Mucosa of stomach (tissue), 1 donor: ENCODE results near the gene EYS.
"Not testable (repeated sequence)": the region's sequence is repeated elsewhere in the genome, so short reads cannot be mapped to it uniquely, and the experiment has no call there.

ENCODE experiments used
- H3K27me3 ChIP-seq: one replicate; pipeline ENCODE4 v1.7.0; 2013; ENCODE audit warnings: mild to moderate bottlenecking, low read length; ENCODE audit not compliant: control insufficient read depth, insufficient read depth
- H3K36me3 ChIP-seq: one replicate; pipeline ENCODE4 v1.7.0; 2013; ENCODE audit warnings: low read length; ENCODE audit not compliant: control insufficient read depth, insufficient read depth
- H3K4me1 ChIP-seq: one replicate; pipeline ENCODE4 v1.7.0; 2013; ENCODE audit warnings: mild to moderate bottlenecking, low read length; ENCODE audit not compliant: control insufficient read depth, insufficient read depth
- H3K4me3 ChIP-seq: one replicate; pipeline ENCODE4 v1.7.0; 2013; ENCODE audit warnings: low read length
- H3K9ac ChIP-seq: one replicate; pipeline ENCODE4 v1.7.0; 2013; ENCODE audit warnings: mild to moderate bottlenecking, low read length, moderate library complexity
- H3K9me3 ChIP-seq: one replicate; pipeline ENCODE4 v1.7.0; 2013; ENCODE audit warnings: mild to moderate bottlenecking, low read length, moderate library complexity; ENCODE audit not compliant: control insufficient read depth
- donor health status: Pancreatic carcinoma.

EYS gene

DNA sequence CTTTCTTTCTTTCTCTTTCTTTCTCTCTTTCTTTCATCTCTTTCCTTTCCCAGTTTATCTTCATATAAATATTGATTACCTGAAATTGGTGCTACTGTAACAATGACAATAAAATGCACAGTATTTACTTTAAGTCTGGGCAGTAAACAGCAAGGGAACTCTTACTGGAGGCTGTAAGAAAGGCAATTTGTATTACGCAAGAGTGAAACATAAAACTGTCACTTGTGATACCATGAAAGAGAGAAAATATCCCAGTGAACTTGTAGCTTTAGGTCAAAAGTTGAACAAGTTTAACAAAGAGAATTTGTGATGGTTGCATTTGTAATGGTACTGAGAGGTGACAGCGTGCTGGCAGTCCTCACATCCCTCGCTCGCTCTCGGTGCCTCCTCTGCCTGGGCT, 80.0 kb downstream of the EYS start:
- Histone ChIP-seq H3K9ac (no peak overlapping the region), H3K27me3 (no peaks in the 10 kb centered on the region), H3K4me3 (no peak overlapping the region)

DNA sequence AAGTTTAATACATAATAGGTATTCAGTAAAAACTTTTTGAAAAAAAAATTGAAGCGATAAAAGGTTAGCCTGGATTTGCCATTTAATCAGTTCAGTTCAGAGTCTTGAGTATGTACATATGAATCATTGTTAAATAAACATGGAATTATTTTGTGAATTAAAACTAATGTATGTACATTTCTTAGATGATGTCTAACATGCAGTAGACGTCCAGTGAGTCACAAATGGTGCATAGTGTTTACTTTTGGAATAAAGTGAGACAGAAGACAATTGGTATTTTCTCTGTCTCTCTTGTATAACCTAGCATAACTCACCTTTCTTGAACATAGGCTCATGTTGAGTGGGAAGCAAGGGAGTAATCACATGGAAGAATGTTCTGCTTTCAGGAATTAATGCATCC, 83.5 kb downstream of the EYS start:
- H3K9ac ChIP-seq: no peak overlapping the region
- no peaks in the 10 kb centered on the region for H3K9me3 ChIP-seq
- H3K4me1 ChIP-seq: no peaks in the 10 kb centered on the region
- no peaks in the 10 kb centered on the region for H3K36me3 ChIP-seq
- H3K4me3 ChIP-seq: no peak overlapping the region
- no peaks in the 10 kb centered on the region for H3K27me3 ChIP-seq

More for the DNA sequence above, 80.0 kb downstream of the EYS start:
- Histone ChIP-seq H3K9me3 (no peaks in the 10 kb centered on the region), H3K4me1 (no peaks in the 10 kb centered on the region), H3K36me3 (no peaks in the 10 kb centered on the region)

DNA sequence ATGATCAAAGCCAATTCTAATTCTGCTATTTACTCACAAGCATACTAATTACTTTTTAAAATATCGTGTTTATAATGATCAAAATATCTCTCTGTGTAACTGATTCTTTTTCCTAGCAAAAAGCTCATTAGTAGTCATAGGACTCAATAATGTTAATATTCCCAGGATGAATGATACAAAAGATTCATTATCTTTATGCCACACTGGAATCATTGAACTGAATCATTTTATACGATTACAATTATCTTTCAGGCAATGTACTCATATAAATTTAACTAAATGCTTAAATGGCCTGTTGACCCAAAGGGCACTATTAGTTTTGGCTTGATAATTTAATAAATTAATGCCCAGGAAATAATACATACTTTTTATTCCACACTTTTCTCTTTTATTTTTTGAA, 96.3 kb downstream of the EYS start:
- Histone ChIP-seq H3K4me1 (no peaks in the 10 kb centered on the region), H3K9ac (no peak overlapping the region)

DNA sequence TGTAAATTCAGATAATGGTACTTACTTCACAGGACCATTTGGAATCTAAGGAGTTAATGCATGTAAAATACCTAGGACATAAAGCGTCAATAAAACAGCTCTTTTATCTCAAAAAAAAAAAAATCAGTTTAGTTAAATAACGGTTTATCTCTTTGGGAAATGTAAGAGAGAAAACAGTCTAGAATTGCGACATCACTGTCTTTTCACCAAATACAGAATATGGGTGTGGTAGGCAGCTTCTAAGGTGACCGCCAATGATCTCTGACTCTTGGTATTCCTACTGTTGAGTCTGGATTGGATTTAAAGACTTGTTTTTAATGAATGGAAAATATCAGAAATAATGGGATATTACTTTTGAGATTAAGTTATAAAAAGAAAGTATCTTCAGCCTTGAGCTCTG, 111.5 kb downstream of the EYS start:
- Histone ChIP-seq H3K4me1 (no peaks in the 10 kb centered on the region), H3K4me3 (no peak overlapping the region), H3K9ac (no peak overlapping the region), H3K27me3 (no peaks in the 10 kb centered on the region), H3K9me3 (no peaks in the 10 kb centered on the region), H3K36me3 (no peaks in the 10 kb centered on the region)

More for the DNA sequence above, 96.3 kb downstream of the EYS start:
- Histone ChIP-seq H3K9me3 (no peaks in the 10 kb centered on the region), H3K27me3 (no peaks in the 10 kb centered on the region), H3K4me3 (no peak overlapping the region), H3K36me3 (no peaks in the 10 kb centered on the region)

DNA sequence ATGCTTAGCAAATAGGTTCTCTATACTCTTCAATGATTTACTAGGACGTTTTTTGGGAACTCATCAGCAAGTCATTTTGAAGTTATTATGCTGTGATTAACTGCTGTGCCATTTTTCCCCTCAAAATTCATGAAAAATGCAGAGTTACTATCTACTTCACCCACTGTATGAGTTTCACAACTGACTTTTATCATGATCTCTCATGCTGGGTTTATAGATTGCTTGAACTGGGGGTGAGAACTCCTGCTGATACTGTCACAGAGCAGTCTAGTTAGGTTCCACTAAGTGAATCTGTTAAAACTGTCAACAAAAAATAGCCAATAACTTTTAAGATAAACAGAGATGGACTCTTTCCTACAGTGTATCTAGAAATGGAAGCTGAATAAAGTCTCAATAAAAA, 136.7 kb downstream of the EYS start:
- H3K4me3 ChIP-seq: no peak overlapping the region
- H3K36me3 ChIP-seq: no peaks in the 10 kb centered on the region
- no peaks in the 10 kb centered on the region for H3K27me3 ChIP-seq
- H3K4me1 ChIP-seq: no peaks in the 10 kb centered on the region
- H3K9ac ChIP-seq: no peak overlapping the region
- no peaks in the 10 kb centered on the region for H3K9me3 ChIP-seq

DNA sequence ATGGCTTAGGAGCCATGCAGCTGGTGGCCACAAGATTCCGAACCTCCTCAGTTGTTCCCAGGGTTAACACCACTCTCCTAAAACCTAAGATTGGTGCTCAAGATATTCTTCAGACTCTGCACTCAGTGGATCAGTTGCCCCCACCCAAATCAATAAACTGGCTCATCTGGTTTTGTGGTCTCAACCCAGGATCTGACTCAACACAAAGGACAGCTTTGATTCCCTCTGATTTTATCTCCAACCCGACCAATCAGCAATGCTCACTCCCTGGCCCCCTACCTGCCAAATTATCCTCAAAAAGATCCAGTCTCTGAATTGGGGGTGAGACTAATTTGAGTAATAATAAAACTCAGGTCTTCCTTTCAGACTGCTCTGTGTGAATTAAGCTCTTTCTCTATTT, 137.5 kb downstream of the EYS start:
- H3K4me3 ChIP-seq: no peak overlapping the region
- H3K27me3 ChIP-seq: no peaks in the 10 kb centered on the region
- no peak overlapping the region for H3K9ac ChIP-seq
- H3K9me3 ChIP-seq: no peaks in the 10 kb centered on the region
- H3K36me3 ChIP-seq: no peaks in the 10 kb centered on the region
- no peaks in the 10 kb centered on the region for H3K4me1 ChIP-seq

DNA sequence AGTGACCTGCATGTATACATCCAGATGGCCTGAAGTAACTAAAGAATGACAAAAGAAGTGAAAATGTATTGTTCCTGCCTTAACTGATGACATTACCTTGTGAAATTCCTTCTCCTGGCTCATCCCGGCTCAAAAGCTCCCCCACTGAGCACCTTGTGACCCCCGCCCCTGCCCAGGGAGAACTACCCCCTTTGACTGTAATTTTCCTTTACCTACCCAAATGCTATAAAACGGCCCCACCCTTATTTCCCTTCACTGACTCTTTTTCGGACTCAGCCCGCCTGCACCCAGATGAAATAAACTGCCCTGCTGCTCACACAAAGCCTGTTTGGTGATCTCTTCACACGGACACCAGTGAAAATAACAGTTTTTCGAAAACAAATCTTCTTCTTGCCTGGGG, 138.0 kb downstream of the EYS start:
- H3K27me3 ChIP-seq, H3K4me3 ChIP-seq, H3K36me3 ChIP-seq, H3K4me1 ChIP-seq, H3K9ac ChIP-seq, H3K9me3 ChIP-seq: not testable (repeated sequence)

DNA sequence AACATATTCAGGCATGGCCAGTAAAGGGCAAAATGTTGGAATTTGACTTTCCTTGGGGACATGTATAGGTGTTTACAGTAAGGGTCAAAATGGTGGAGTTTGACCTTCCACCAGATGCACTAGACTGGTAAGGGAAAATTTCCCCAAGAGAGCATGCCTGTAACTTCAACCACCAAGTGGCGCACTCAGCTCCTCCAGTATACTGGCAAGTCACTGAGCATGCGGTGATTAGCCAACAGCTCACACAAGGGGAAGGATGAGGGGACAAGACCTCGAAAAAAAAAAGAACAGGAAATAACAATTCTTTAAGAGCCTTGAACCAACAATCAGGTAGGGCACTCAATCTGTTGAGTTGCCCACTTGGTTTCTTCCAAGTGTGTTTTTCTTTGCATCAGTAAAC, 140.9 kb downstream of the EYS start:
- H3K9ac ChIP-seq: no peak overlapping the region
- H3K4me3 ChIP-seq: no peak overlapping the region
- H3K27me3 ChIP-seq: no peaks in the 10 kb centered on the region
- H3K9me3 ChIP-seq: no peaks in the 10 kb centered on the region
- no peaks in the 10 kb centered on the region for H3K36me3 ChIP-seq
- H3K4me1 ChIP-seq: no peaks in the 10 kb centered on the region

DNA sequence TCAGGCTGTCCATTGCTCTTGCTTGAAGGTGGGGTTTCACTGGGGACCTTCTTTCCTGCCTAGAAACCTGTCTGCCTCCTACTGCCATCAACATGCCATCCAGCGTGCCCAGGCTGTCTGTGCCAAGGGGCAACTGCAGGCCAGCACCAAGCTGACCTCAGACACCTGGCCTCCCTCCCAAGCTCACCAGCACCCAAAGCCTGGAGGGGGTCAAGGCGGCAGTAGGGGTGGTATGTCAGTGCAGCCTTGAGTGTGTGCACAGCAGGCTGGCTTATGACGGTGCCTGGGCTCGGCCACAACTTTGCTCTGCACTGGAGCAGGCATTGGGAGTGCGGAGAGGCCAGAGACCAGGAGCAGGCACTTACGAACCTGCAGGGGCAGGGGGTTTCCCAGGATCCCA, 149.0 kb downstream of the EYS start:
- no peaks in the 10 kb centered on the region for H3K4me1 ChIP-seq
- H3K9ac ChIP-seq: no peak overlapping the region
- no peak overlapping the region for H3K4me3 ChIP-seq
- H3K36me3 ChIP-seq: no peaks in the 10 kb centered on the region
- H3K27me3 ChIP-seq: no peaks in the 10 kb centered on the region
- no peaks in the 10 kb centered on the region for H3K9me3 ChIP-seq

DNA sequence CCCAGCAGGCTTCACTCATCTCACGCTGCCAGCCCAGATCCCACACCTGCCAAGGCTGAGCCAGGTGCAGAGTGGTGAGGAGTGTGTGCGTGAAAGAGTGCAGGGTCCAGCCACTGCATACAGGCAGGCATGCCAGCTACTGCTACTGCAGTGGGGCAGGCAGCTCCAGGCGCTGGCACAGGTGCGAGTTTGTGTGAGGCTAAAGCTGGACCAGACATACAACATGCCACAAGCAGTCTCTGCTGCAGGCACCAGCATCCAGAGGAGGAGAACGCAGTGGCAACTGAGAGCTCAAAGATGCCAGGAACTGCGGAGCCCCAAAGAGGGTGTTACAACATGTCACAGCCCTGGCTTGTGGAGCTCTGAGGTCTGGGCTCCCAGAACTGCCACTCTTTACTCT, 149.8 kb downstream of the EYS start:
- Histone ChIP-seq H3K9me3 (no peaks in the 10 kb centered on the region), H3K9ac (no peak overlapping the region), H3K4me3 (no peak overlapping the region), H3K27me3 (no peaks in the 10 kb centered on the region), H3K36me3 (no peaks in the 10 kb centered on the region), H3K4me1 (no peaks in the 10 kb centered on the region)

DNA sequence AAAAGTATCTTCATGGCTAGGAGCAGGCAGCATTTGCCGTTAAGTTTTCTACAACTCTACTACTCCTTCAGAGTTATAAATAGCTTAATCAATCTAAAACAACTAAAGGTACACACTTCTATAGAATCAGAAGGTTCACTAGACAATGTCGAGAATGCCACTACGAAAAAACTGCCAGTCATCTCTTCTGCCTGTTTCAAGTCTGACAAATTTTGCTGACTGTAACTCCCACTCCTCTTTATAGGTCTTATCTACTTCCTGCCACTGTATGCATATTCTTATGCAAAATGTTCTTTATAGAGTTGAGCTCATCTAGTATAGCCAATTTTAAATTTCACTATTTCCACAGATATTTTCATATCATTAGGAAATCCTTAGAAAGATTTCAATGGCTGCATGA, 160.1 kb downstream of the EYS start:
- no peak overlapping the region for H3K9ac ChIP-seq
- no peaks in the 10 kb centered on the region for H3K27me3 ChIP-seq

DNA sequence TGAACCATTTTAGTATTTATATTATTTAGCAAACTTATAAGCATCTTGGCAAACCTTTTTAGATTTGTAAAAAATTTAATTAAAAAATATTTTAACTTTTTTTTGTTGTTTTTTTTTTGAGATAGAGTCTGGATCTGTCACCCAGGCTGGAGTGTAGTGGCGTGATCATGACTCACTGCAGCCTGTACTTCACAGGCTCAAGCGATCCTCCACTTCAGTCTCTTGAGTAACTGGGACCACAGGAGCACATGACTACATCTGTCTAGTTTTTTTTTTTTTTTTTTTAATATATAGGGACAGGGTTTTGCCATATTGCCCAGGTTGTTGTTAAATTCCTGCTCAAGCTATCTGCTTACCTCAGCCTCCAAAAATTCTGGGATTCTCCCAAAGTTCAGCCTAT, 161.1 kb downstream of the EYS start:
- no peaks in the 10 kb centered on the region for H3K9me3 ChIP-seq
- H3K4me3 ChIP-seq: no peak overlapping the region
- no peak overlapping the region for H3K9ac ChIP-seq
- no peaks in the 10 kb centered on the region for H3K27me3 ChIP-seq
- no peaks in the 10 kb centered on the region for H3K36me3 ChIP-seq
- H3K4me1 ChIP-seq: no peaks in the 10 kb centered on the region

More for the DNA sequence above, 160.1 kb downstream of the EYS start:
- no peak overlapping the region for H3K4me3 ChIP-seq
- no peaks in the 10 kb centered on the region for H3K4me1 ChIP-seq
- no peaks in the 10 kb centered on the region for H3K9me3 ChIP-seq
- no peaks in the 10 kb centered on the region for H3K36me3 ChIP-seq

DNA sequence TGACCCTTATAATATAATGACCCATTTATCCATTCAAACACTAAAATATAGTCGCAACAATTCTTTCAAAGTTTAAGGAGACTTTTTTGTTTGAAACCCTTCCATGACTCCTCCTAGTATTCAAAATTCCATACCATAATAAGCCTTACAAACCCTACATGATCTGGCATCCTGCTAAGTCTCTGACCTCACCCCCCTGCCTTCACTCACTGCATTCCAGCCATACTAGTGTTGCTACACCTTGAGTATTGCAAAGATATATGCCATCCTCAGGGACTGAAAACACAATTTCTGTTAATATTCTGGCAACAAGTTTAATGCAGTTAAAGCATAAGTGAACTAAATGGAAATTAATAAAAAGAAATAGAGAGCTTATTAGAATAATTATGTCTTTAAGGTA, 168.4 kb downstream of the EYS start:
- no peaks in the 10 kb centered on the region for H3K27me3 ChIP-seq
- no peak overlapping the region for H3K4me3 ChIP-seq
- H3K36me3 ChIP-seq: no peaks in the 10 kb centered on the region
- no peaks in the 10 kb centered on the region for H3K4me1 ChIP-seq
- H3K9ac ChIP-seq: no peak overlapping the region
- no peaks in the 10 kb centered on the region for H3K9me3 ChIP-seq
